Panc1 (cell line): Measurements from ENCODE around the gene MTF2.
"Not testable (repeated sequence)": the region's sequence is repeated elsewhere in the genome, so short reads cannot be mapped to it uniquely, and the experiment has no call there.

Experiments
- POLR2AphosphoS5 ChIP-seq: IDR thresholded peaks from 2 replicates; pipeline ENCODE4 v1.6.1; 2012; ENCODE audit warnings: mild to moderate bottlenecking, low read depth, low read length, moderate library complexity
- TF ChIP-seq, protein P1 (sequence below): fragments of 450-650 bp; IDR thresholded peaks from 2 replicates; pipeline ENCODE4 v1.5.1; 2017; ENCODE audit warnings: mild to moderate bottlenecking

GRCh38 chr1:93030191-93030590 is 48.9 kb upstream of the MTF2 start:
- TF ChIP-seq, protein P1, sequence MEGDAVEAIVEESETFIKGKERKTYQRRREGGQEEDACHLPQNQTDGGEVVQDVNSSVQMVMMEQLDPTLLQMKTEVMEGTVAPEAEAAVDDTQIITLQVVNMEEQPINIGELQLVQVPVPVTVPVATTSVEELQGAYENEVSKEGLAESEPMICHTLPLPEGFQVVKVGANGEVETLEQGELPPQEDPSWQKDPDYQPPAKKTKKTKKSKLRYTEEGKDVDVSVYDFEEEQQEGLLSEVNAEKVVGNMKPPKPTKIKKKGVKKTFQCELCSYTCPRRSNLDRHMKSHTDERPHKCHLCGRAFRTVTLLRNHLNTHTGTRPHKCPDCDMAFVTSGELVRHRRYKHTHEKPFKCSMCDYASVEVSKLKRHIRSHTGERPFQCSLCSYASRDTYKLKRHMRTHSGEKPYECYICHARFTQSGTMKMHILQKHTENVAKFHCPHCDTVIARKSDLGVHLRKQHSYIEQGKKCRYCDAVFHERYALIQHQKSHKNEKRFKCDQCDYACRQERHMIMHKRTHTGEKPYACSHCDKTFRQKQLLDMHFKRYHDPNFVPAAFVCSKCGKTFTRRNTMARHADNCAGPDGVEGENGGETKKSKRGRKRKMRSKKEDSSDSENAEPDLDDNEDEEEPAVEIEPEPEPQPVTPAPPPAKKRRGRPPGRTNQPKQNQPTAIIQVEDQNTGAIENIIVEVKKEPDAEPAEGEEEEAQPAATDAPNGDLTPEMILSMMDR, result not testable (repeated sequence)
- TF ChIP-seq POLR2AphosphoS5, result not testable (repeated sequence)
